Breast epithelium (tissue), 3 donors: ENCODE results near the gene DOCK9.

Experiments used
- CTCF ChIP-seq, 3 donors: fragments of 450-650 bp; IDR thresholded peaks; one replicate each; pipeline ENCODE4 v1.5.1; 2016 to 2017; ENCODE audit warnings: antibody characterized with exemption in 3 of 3, mild to moderate bottlenecking in 3 of 3, moderate library complexity in 3 of 3
- POLR2A ChIP-seq: fragments of 450-650 bp; IDR thresholded peaks from one replicate; pipeline ENCODE4 v1.6.1; 2016; ENCODE audit warnings: antibody characterized with exemption, mild to moderate bottlenecking, moderate library complexity
- POLR2AphosphoS5 ChIP-seq, 3 donors: sonication (generic); formaldehyde crosslinking; IDR thresholded peaks; one replicate each; pipeline ENCODE4 v1.6.1; 2017; ENCODE audit warnings: antibody characterized with exemption in 3 of 3

DNA sequence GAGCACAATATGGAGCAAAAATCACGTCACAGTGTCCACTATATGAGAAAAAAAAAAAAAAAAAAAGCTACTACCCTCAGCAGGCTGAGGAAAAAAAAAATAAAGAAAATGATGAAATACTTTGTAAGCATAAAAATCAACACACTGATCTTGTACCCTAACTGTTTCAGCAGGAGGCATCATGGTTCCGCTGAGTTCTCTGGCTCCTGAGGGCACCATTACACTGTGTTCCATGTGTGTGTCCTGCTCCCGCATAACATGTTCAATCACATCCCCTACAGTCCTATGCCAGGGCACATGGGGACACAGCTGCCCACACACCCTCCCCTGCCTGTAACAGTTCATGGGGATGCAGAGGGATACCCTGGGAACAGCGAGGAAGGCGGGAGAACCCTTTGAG is 33.5 kb downstream of the DOCK9 start:
- TF ChIP-seq CTCF (IDR thresholded peaks at IDR 0.05), result no peak
- TF ChIP-seq POLR2A, result no peak
- TF ChIP-seq POLR2AphosphoS5 (IDR thresholded peaks at IDR 0.05), result no peak
